ENCODE results near the gene SIL1.
"Not testable (repeated sequence)": the region's sequence is repeated elsewhere in the genome, so short reads cannot be mapped to it uniquely, and the experiment has no call there.

SIL1 gene

DNA sequence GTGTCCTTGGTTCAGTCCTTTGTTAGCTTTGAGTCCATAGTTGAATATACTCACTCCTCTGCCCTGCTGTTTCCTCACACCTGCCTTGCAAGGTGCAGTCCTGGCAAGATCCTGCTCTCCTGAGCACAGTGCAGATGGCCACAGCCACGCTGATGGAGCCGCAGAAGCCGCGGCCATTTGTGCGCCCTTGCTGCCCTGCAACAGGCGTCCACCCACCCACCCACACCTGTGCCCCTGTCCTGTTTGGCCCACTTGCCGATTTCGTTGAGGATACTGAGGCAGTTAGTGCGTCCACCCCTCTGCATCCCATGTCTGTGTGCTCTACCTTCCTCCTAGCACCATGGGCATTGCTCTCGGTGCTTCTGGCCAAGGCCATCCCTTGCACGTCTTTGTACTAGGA, 271.9 kb downstream of the SIL1 start:
- no peak overlapping the region for H3K4me3 ChIP-seq (ENCODE audit: low read length)
- peaks cover 73% of the 10 kb centered on the region for H3K36me3 ChIP-seq (ENCODE audit: insufficient read depth, low read length)
- no peaks in the 10 kb centered on the region for H3K27me3 ChIP-seq (ENCODE audit: insufficient read depth, low read length)
- 95% methylated on average over 11 of the region's 11 CpGs for WGBS
- no peak overlapping the region for H3K27ac ChIP-seq (ENCODE audit: low read depth, low read length)
- no peaks in the 10 kb centered on the region for H3K4me1 ChIP-seq (ENCODE audit: insufficient read depth, low read length)
- H3K9ac ChIP-seq (ENCODE audit: low read depth, low read length) = no peak overlapping the region
- H3K9me3 ChIP-seq (ENCODE audit: insufficient read depth, low read depth, low read length) = no peaks in the 10 kb centered on the region

DNA sequence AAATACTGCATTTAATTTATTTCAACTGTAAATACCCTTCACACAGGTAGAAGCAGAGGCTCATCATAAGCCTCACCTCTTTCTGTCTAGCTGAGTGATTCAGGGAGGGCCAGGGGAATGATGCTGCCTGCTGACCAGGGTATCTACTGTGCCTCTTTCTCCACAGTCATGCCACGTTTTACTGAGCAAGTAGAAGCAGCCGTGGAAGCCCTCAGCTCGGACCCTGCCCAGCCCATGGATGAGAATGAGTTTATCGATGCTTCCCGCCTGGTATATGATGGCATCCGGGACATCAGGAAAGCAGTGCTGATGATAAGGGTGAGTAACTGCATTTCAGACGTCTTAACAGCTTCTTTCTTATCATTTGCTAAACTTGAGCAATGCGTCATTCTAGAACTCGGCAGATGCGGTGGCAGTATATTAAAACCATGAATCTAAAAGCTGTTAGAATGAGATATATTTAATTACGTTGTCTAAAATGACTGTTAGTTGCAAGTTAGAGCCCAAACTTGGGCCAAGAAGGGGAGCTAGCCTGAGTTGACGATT, 273.0 kb downstream of the SIL1 start:
- Histone ChIP-seq H3K4me3 (ENCODE audit: low read length) (no peak overlapping the region), H3K9ac (ENCODE audit: low read depth, low read length) (no peak overlapping the region), H3K27me3 (ENCODE audit: insufficient read depth, low read length) (no peaks in the 10 kb centered on the region), H3K27ac (ENCODE audit: low read depth, low read length) (no peak overlapping the region), H3K9me3 (ENCODE audit: insufficient read depth, low read depth, low read length) (no peaks in the 10 kb centered on the region), H3K36me3 (ENCODE audit: insufficient read depth, low read length) (peaks cover 67% of the 10 kb centered on the region), H3K4me1 (ENCODE audit: insufficient read depth, low read length) (no peaks in the 10 kb centered on the region)
- WGBS = 97% methylated on average over 12 of the region's 12 CpGs

DNA sequence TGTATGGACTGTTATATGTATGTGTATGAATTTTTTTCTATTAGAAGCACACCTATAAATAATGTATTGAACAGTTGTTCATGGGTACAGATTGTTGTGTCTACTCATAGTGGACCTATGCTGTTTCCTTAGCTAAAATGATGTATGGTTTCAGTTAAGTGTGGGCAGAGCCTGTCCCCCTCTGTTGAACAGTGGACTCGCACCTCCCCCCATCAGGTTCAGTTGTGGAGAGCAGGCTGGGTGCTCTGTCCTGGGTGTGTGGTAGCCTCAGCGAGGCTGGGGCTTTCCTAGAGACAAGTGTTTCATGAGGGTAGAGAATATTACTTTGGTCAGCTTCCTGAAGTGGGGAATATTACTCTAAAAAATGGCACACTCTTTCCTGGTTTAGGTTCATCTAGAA, 275.7 kb downstream of the SIL1 start:
- Histone ChIP-seq H3K9me3 (ENCODE audit: insufficient read depth, low read depth, low read length) (no peaks in the 10 kb centered on the region), H3K36me3 (ENCODE audit: insufficient read depth, low read length) (peaks cover 62% of the 10 kb centered on the region), H3K4me3 (ENCODE audit: low read length) (no peak overlapping the region), H3K4me1 (ENCODE audit: insufficient read depth, low read length) (no peaks in the 10 kb centered on the region), H3K27me3 (ENCODE audit: insufficient read depth, low read length) (no peaks in the 10 kb centered on the region), H3K27ac (ENCODE audit: low read depth, low read length) (no peak overlapping the region), H3K9ac (ENCODE audit: low read depth, low read length) (no peak overlapping the region)
- 88% methylated on average over 2 of the region's 2 CpGs for WGBS

DNA sequence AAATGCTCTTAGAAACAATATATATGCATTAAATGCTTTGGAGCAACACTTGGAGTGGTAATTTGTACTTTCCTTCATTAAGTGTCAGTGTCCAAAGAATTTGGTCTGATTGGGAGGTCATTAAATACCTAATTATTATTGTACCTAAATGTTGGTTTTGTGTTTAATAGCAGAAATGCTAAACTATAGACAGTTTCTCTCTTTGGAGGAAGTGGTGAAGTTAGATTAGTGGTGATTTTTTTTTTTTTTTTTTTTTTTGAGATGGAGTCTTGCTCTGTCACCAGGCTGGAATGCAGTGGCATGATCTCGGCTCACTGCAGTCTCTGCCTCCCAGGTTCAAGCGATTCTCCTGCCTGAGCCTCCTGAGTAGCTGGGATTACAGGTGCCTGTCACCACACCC, 276.8 kb downstream of the SIL1 start:
- H3K36me3 ChIP-seq (ENCODE audit: insufficient read depth, low read length) = peaks cover 56% of the 10 kb centered on the region
- H3K9ac ChIP-seq (ENCODE audit: low read depth, low read length); H3K4me3 ChIP-seq (ENCODE audit: low read length); H3K27ac ChIP-seq (ENCODE audit: low read depth, low read length); H3K9me3 ChIP-seq (ENCODE audit: insufficient read depth, low read depth, low read length); H3K27me3 ChIP-seq (ENCODE audit: insufficient read depth, low read length); H3K4me1 ChIP-seq (ENCODE audit: insufficient read depth, low read length): not testable (repeated sequence)
- WGBS = 92% methylated on average over 2 of the region's 2 CpGs

DNA sequence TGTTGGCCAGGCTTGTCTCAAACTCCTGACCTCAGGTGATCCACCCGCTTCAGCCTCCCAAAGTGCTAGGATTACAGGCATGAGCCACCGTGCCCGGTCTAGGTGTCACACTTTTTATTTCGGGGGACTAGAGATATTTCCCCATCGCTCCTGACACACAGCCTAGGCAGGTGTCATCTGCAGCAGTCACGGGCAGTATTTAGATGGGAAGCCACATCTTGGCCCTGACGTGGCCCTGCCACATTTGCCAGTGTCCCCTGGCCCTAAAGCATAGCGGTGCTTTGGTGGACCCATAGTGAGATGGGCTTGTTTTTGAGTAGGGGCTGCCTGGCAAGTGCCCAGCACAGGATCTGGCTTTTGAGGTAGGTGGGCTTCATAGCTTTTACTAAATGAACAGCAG, 278.0 kb downstream of the SIL1 start:
- H3K9me3 ChIP-seq (ENCODE audit: insufficient read depth, low read depth, low read length) = no peaks in the 10 kb centered on the region
- H3K4me3 ChIP-seq (ENCODE audit: low read length) = no peak overlapping the region
- 90% methylated on average over 8 of the region's 8 CpGs for WGBS
- peaks cover 53% of the 10 kb centered on the region for H3K36me3 ChIP-seq (ENCODE audit: insufficient read depth, low read length)
- H3K27ac ChIP-seq (ENCODE audit: low read depth, low read length) = no peak overlapping the region
- H3K27me3 ChIP-seq (ENCODE audit: insufficient read depth, low read length) = no peaks in the 10 kb centered on the region
- H3K4me1 ChIP-seq (ENCODE audit: insufficient read depth, low read length) = no peaks in the 10 kb centered on the region
- no peak overlapping the region for H3K9ac ChIP-seq (ENCODE audit: low read depth, low read length)

DNA sequence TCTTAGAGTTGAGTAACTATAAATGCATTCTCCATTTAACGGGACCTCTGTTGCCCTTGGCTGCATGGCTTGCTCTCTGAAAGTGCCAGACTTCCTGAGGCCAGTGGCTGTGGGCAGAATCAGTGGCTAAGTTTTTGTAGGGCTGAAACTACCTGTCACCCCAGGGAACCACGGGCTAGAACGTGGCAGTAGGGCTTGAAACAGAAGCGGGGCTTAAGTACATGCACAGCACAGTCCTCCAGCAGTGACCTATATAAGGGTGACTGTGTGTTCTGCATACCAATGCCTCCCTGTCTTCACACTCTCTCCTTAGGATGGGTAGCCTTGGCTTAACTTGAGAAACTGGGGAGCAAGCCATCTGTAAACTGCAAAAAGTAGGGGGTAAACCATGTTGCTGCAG, 279.5 kb downstream of the SIL1 start:
- no peaks in the 10 kb centered on the region for H3K9me3 ChIP-seq (ENCODE audit: insufficient read depth, low read depth, low read length)
- H3K4me3 ChIP-seq (ENCODE audit: low read length) = no peak overlapping the region
- H3K36me3 ChIP-seq (ENCODE audit: insufficient read depth, low read length) = peaks cover 49% of the 10 kb centered on the region
- WGBS = 85% methylated on average over 4 of the region's 4 CpGs
- H3K4me1 ChIP-seq (ENCODE audit: insufficient read depth, low read length) = no peaks in the 10 kb centered on the region
- H3K9ac ChIP-seq (ENCODE audit: low read depth, low read length) = no peak overlapping the region
- no peaks in the 10 kb centered on the region for H3K27me3 ChIP-seq (ENCODE audit: insufficient read depth, low read length)
- no peak overlapping the region for H3K27ac ChIP-seq (ENCODE audit: low read depth, low read length)

DNA sequence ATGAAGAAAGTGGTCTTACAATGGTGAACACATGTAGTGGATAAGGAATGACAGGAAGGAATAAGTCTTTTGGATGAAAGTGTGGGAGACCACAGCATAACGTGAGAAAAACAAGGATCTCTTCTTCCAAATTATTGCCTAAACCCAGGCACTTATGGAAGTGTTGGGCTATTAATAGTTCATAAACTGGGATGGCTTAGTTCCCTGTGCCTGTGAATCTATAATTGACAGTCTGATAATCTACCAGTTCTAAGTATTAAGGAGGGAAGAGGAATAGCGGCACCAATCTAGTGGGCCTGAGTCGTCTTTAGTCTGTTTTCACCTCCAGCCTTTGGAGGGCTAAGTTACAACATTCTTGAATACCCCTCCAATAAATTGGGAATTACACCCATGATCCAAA, 283.8 kb downstream of the SIL1 start:
- no peak overlapping the region for H3K27ac ChIP-seq (ENCODE audit: low read depth, low read length)
- peaks cover 56% of the 10 kb centered on the region for H3K36me3 ChIP-seq (ENCODE audit: insufficient read depth, low read length)
- WGBS = 95% methylated on average over 3 of the region's 3 CpGs
- H3K9ac ChIP-seq (ENCODE audit: low read depth, low read length) = no peak overlapping the region
- no peak overlapping the region for H3K4me3 ChIP-seq (ENCODE audit: low read length)
- H3K9me3 ChIP-seq (ENCODE audit: insufficient read depth, low read depth, low read length) = no peaks in the 10 kb centered on the region
- H3K4me1 ChIP-seq (ENCODE audit: insufficient read depth, low read length) = no peaks in the 10 kb centered on the region
- no peaks in the 10 kb centered on the region for H3K27me3 ChIP-seq (ENCODE audit: insufficient read depth, low read length)

DNA sequence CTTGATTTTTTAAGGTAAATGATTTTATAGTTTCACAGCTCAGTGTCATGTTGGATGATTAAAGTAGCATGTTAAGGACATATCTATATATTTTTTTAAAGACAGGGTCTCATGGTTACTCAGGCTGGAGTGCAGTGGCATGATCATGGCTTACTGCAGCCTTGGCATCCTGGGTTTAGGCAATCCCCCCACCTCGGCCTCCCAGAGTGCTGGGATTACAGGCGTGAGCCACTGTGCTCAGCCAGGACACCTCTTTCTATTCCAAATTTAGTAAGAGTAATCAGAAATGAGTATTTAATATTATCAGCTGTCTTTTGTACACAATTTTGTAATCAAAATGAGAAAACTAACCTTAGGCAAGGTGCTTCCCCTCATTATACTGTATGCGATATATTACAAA, 284.4 kb downstream of the SIL1 start:
- Histone ChIP-seq H3K9ac (ENCODE audit: low read depth, low read length) (no peak overlapping the region), H3K27ac (ENCODE audit: low read depth, low read length) (no peak overlapping the region), H3K4me3 (ENCODE audit: low read length) (no peak overlapping the region), H3K9me3 (ENCODE audit: insufficient read depth, low read depth, low read length) (no peaks in the 10 kb centered on the region), H3K36me3 (ENCODE audit: insufficient read depth, low read length) (peaks cover 53% of the 10 kb centered on the region), H3K27me3 (ENCODE audit: insufficient read depth, low read length) (no peaks in the 10 kb centered on the region), H3K4me1 (ENCODE audit: insufficient read depth, low read length) (no peaks in the 10 kb centered on the region)
- WGBS = 96% methylated on average over 3 of the region's 3 CpGs

DNA sequence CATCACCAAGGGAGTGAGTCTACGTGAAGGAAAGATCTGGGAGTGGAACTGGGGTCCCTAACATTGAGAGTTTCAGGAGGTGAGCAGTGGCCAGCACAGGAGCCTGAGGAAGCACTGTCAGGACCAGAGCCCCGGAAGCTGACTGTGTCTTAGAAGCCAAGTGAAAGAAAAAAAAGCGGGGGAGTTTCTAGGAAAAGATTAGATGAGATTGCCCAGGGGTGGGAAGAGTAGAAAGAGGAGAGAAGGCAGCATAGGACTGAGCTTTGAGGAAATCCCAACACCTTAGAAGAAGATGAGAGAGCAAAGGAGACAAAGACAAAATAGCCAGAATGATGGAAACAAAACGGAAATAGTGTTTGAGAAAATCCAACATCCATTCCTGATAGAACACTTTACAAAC, 286.1 kb downstream of the SIL1 start:
- H3K4me3 ChIP-seq (ENCODE audit: low read length) = no peak overlapping the region
- no peaks in the 10 kb centered on the region for H3K9me3 ChIP-seq (ENCODE audit: insufficient read depth, low read depth, low read length)
- no peaks in the 10 kb centered on the region for H3K27me3 ChIP-seq (ENCODE audit: insufficient read depth, low read length)
- no peak overlapping the region for H3K27ac ChIP-seq (ENCODE audit: low read depth, low read length)
- peaks cover 49% of the 10 kb centered on the region for H3K36me3 ChIP-seq (ENCODE audit: insufficient read depth, low read length)
- WGBS = 92% methylated on average over 4 of the region's 4 CpGs
- H3K4me1 ChIP-seq (ENCODE audit: insufficient read depth, low read length) = no peaks in the 10 kb centered on the region
- H3K9ac ChIP-seq (ENCODE audit: low read depth, low read length) = no peak overlapping the region

DNA sequence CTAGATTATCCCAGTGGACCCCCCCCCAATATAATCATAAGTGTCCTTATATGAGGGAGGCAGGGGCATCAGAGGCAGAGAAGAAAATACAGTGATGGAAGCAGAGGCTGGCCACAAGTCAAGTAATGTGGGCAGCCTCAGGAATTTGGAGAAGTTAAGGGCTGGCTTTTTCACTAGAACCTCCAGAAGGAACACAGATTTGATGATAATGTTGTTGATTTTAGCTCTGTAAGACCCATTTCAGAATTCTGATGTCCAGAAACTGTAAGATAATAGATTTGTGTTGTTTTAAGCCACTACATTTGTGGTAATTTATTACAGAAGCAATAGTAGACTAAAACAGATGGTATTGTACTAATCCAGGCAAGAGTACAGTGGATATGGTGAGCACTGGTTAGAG, 286.7 kb downstream of the SIL1 start:
- no peaks in the 10 kb centered on the region for H3K27me3 ChIP-seq (ENCODE audit: insufficient read depth, low read length)
- H3K9ac ChIP-seq (ENCODE audit: low read depth, low read length) = no peak overlapping the region
- H3K4me1 ChIP-seq (ENCODE audit: insufficient read depth, low read length) = no peaks in the 10 kb centered on the region
- H3K36me3 ChIP-seq (ENCODE audit: insufficient read depth, low read length) = peaks cover 54% of the 10 kb centered on the region
- no peaks in the 10 kb centered on the region for H3K9me3 ChIP-seq (ENCODE audit: insufficient read depth, low read depth, low read length)
- H3K27ac ChIP-seq (ENCODE audit: low read depth, low read length) = no peak overlapping the region
- no peak overlapping the region for H3K4me3 ChIP-seq (ENCODE audit: low read length)

DNA sequence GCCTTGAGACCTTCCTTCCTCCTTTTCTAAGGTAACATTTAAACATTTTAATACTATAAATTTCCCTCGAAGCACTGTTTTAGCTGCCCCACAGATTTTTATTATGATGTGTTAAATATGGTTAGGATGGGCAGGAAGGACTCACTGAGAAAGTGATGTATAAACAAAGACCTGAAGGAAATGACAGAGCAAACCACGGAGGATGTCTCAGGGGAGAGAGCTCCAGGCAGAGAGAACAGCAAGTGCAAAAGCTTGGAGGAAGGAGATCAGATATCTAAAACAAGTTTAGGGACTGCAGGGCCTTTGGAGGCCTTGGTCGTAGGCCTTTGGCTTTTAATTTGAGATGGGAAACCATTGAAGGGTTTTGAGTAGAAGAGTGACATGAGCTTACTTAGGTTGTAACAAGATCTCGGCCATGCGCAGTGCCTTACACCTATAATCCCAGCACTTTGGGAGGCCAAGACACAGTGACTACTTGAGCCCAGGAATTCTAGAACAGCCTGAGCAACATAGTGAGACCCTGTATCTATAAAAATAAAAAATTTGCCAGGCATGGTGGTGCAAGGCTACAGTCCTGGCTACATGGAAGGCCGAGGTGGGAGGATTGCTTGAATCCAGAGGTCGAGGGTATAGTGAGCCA, 287.5 kb downstream of the SIL1 start:
- H3K27me3 ChIP-seq (ENCODE audit: insufficient read depth, low read length) = no peaks in the 10 kb centered on the region
- no peak overlapping the region for H3K27ac ChIP-seq (ENCODE audit: low read depth, low read length)
- no peak overlapping the region for H3K9ac ChIP-seq (ENCODE audit: low read depth, low read length)
- H3K4me3 ChIP-seq (ENCODE audit: low read length) = no peak overlapping the region
- 92% methylated on average over 6 of the region's 7 CpGs for WGBS
- no peaks in the 10 kb centered on the region for H3K9me3 ChIP-seq (ENCODE audit: insufficient read depth, low read depth, low read length)
- H3K4me1 ChIP-seq (ENCODE audit: insufficient read depth, low read length) = no peaks in the 10 kb centered on the region
- peaks cover 57% of the 10 kb centered on the region for H3K36me3 ChIP-seq (ENCODE audit: insufficient read depth, low read length)

DNA sequence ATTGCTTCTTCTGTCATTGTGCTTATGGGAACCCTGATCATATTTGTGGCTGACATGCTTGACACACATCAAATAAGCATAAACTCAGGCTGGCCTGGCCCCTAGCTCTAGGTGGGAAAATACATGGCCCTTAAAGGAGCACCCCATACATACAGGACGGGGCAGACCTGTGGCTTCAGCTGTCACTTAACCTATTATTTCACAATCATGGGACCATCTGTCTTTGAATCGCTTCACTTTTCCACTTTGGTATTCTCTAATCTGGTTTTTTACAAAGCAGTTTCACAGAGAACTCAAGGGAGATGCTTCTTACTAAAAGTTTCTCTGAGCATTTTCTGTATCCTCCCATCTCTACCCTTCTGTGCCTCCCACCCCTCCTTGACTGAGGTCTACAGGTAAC, 288.4 kb downstream of the SIL1 start:
- Histone ChIP-seq H3K36me3 (ENCODE audit: insufficient read depth, low read length) (peaks cover 59% of the 10 kb centered on the region), H3K27me3 (ENCODE audit: insufficient read depth, low read length) (no peaks in the 10 kb centered on the region), H3K4me3 (ENCODE audit: low read length) (no peak overlapping the region), H3K9me3 (ENCODE audit: insufficient read depth, low read depth, low read length) (no peaks in the 10 kb centered on the region), H3K9ac (ENCODE audit: low read depth, low read length) (no peak overlapping the region), H3K4me1 (ENCODE audit: insufficient read depth, low read length) (no peaks in the 10 kb centered on the region), H3K27ac (ENCODE audit: low read depth, low read length) (no peak overlapping the region)
- 95% methylated on average over 2 of the region's 2 CpGs for WGBS
